NCI-H2081 (cell line): ENCODE measurements around the gene COL4A1.
"Not testable (repeated sequence)": the region's sequence is repeated elsewhere in the genome, so short reads cannot be mapped to it uniquely, and the experiment has no call there.

Experiments used
- DNase-seq, 2 experiments: peaks; one replicate each; lab custom pipeline; 2025; lab: John Stamatoyannopoulos, UW

COL4A1 gene

GRCh38 chr13:110114316-110114715, 192.6 kb downstream of the COL4A1 start:
- DNase-seq = no peak

GRCh38 chr13:110113284-110113764, 193.6 kb downstream of the COL4A1 start:
- DNase-seq = no peak

GRCh38 chr13:110112379-110112778, 194.6 kb downstream of the COL4A1 start:
- DNase-seq = not testable (repeated sequence)

- DNase-seq = no peak
Measured at GRCh38 chr13:110110783-110111182, 196.2 kb downstream of the COL4A1 start.

- DNase-seq = no peak
Measured at GRCh38 chr13:110109910-110110309, 197.0 kb downstream of the COL4A1 start.

GRCh38 chr13:110109140-110109783, 197.7 kb downstream of the COL4A1 start:
- no peak for DNase-seq

DNA sequence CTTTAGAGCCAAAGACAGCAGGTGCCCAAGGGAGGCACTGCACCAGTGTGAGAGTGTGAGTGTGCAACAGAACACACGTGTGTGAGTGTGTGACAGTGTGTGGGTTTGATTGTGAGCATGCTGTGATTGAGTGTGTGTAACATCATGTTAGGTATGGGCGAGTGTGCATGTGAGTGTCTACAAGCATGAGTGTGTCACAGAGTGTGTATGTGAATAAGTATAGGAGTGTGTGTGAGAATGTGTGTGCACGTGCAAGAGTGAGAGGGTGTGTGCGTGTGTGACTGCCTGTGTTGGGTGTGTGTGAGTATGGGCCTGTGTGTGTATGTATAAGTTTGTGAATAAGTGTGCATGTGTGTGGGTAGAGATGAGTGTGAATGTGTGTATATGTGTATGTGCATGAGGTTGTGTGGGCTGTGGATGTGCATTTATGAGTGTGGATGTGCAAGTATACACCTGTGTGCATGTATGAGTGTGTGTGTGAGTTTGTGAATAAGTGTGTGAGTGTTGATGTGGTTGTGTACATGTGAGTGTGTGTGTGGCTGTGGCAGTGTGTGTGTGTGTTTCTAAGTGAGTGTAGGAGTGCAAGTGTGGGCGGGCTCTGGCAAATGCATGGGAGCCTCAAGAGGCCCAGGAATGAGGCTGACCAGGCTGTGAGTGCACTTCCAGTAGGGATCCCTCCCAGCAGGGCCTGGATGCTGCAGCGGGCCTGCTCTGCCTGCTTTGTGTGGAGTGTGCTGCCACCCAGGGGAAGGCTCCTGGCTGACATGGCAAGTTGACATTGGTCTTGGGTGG, 198.4 kb downstream of the COL4A1 start:
- peak; percentile 53 to 63 for DNase-seq

DNA sequence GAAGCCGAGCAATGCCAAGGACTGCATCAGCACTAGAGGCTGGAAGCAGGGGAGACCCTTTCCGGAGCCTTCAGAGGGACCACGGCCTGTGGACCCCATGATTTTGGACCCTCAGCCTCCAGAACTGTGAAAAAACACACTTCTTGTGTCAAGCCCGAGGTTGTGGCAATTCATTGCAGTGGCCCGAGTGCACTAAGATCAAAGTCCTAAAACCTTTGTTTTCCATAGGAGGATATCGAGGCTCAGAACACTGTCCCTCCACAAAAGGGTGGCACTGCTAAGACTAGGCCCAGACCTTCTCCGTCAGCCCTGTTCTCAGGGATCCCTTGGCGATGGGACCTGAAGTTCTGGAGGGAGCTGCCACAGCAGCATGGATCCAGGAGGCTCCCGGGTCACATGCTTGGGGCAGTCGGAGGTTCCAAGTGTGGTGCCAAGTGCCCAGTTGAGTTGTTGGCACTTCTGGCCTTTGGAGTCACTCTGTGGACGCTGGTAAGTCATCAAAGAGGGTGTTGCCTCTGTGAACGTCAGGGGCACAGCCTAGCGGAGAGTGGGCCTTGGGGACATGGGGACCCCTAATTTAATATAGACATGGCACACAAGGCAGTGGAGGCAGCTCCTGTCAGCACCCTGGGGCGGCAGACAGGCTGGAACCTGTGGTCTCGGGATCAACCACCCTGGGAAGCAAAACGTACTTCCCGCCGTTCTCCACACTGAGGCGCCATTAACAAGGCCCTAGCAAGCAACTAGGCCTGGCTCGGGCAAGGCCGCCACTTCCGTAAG, 199.2 kb downstream of the COL4A1 start:
- DNase-seq = no peak

- DNase-seq = no peak
Measured at GRCh38 chr13:110106726-110107125, 200.2 kb downstream of the COL4A1 start.

DNA sequence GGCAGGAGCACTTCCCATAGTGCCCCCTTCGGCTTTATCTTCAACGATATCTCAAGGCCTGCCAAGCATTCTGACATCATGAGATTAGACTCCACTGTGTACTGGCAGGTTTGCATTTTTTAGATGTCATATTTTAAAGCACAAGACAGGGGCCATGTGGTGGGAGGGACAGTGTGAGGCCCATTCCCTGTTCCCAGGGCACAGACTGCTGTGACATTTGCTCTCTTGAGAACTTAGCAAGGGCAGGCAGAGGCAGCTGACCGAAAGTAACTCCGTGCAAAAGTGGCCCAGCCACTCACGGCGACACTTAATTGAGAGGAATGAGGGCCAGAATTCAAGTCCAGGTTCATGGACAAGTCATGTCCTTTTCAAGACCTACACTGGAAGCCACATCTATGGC, 201.8 kb downstream of the COL4A1 start:
- no peak for DNase-seq

GRCh38 chr13:110103534-110103933, 203.4 kb downstream of the COL4A1 start:
- DNase-seq = no peak

- DNase-seq = no peak
Measured at GRCh38 chr13:110103026-110103425, 203.9 kb downstream of the COL4A1 start.

- DNase-seq = no peak
Measured at GRCh38 chr13:110102053-110102452, 204.9 kb downstream of the COL4A1 start.

DNA sequence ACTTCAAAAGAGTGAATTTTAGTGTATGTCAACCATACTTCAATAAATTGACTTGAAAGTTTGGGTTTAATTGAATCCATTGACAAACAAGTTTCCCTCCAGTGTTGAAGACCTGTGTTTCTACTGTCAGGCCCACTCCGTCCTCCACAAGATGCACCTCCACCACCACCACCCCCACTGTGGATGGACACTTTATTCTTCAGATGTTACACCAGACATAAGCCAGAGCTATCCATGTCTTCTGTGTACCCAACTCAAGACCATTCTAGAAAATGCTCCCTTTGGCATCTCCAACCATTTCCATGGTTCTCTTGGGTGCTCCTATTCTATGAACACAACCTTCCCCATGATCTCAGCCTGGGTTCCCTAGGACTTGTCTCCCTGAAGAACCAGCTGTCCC, 207.0 kb downstream of the COL4A1 start:
- DNase-seq = no peak
